GM04503 (cell line): ENCODE data around the gene ZNF774.
"Not testable (repeated sequence)": the region's sequence is repeated elsewhere in the genome, so short reads cannot be mapped to it uniquely, and the experiment has no call there.

Source experiments
- DNase-seq: peaks from one replicate; pipeline ENCODE4 v3.0.0-alpha.2; 2012; ENCODE audit warnings: low read depth

ZNF774 gene

GRCh38 chr15:90393040-90393439, 41.0 kb downstream of the ZNF774 start:
- DNase-seq, result no peak

GRCh38 chr15:90394074-90394473, 42.0 kb downstream of the ZNF774 start:
- DNase-seq, result no peak

GRCh38 chr15:90394748-90395442, 42.8 kb downstream of the ZNF774 start:
- no peak for DNase-seq

- DNase-seq, result no peak
These were observed 44.2 kb downstream of the ZNF774 start for GRCh38 chr15:90396321-90396720.

- no peak for DNase-seq
These were observed 48.1 kb downstream of the ZNF774 start for GRCh38 chr15:90400005-90400758.

GRCh38 chr15:90400759-90401314, 48.8 kb downstream of the ZNF774 start:
- peak; percentile 93 for DNase-seq

- DNase-seq, result no peak
These were observed 49.4 kb downstream of the ZNF774 start for GRCh38 chr15:90401495-90401894.

- DNase-seq, result peak; percentile 78
These were observed 50.1 kb downstream of the ZNF774 start for GRCh38 chr15:90402223-90402622.

GRCh38 chr15:90402767-90403166, 50.7 kb downstream of the ZNF774 start:
- no peak for DNase-seq

- DNase-seq, result no peak
These were observed 53.0 kb downstream of the ZNF774 start for GRCh38 chr15:90405055-90405607.

- DNase-seq, result no peak
These were observed 55.3 kb downstream of the ZNF774 start for GRCh38 chr15:90407336-90407735.

GRCh38 chr15:90407871-90408317, 55.8 kb downstream of the ZNF774 start:
- no peak for DNase-seq

- DNase-seq, result no peak
These were observed 56.6 kb downstream of the ZNF774 start for GRCh38 chr15:90408657-90409056.

GRCh38 chr15:90409587-90409986, 57.5 kb downstream of the ZNF774 start:
- not testable (repeated sequence) for DNase-seq

- DNase-seq, result not testable (repeated sequence)
These were observed 58.2 kb downstream of the ZNF774 start for GRCh38 chr15:90410316-90410715.

GRCh38 chr15:90411176-90411575, 59.1 kb downstream of the ZNF774 start:
- no peak for DNase-seq
